ENCODE measurements around the gene ANXA2. TPM values are rescaled to one million over a fixed set of nuclear protein-coding genes. Genes with fewer than 3 reads are reported as not detected.

Gene ANXA2
- polyA plus RNA-seq (2013): 114 TPM

DNA sequence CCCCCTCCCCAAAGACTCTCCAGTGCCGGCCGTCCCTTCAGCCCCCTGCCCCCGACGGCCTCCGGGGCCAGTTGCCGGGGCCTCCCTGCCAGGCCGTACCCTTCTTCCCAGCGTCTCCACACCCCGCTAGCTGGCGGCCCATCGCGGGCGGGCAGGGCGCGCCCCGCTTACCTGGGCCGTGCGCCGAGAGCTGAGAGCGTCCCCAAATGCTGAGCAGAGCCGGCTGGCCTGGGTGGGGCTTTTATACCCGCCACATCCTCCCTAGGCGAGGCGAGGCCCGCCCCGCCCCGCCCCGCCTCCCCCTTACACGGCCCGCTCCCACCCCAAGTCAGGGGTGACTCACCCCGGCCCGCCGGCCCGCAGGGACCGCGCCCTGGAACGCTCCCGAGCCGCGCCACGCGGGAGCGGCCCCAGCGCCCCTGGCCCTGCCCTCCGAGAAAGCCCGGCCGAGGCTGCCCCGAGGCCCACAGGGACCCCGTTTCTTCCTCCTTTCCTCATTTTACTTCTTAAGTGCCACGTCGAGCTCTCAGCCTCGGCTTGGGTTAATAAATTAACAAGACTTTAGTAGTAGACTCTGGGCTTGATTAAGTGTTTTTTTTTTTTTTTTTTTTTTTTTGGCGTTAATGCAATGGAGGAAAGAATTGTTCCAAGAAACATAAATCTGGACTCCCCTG, at the start of gene ANXA2:
Gene ANXA2, minus strand, starts transcription at position 215 of the 674 bp plus-strand sequence. CDS start 11,911 bp downstream, outside the sequence.
- Histone ChIP-seq H3K36me3 (ENCODE audit: control insufficient read depth in 4 of 4, insufficient read depth in 4 of 4, low read length in 3 of 4) (no peaks in the 10 kb centered on the region), H3K4me3 (ENCODE audit: control insufficient read depth in 1 of 7, extremely low read depth in 1 of 7, insufficient read depth in 4 of 7, low read depth in 2 of 7, low read length in 6 of 7) (peak within 1 kb of the TSS; percentile 35 to 81 (median 67)), H3K27ac (ENCODE audit: insufficient read depth in 1 of 2, low read depth in 1 of 2, low read length in 2 of 2, poor library complexity in 1 of 2, severe bottlenecking in 2 of 2) (peak within 1 kb of the TSS in 1 of 2 experiments; percentile 61), H3K4me1 (ENCODE audit: control extremely low read depth in 1 of 4, control insufficient read depth in 4 of 4, insufficient read depth in 4 of 4, low read length in 3 of 4) (peaks cover 3 to 33% (median 21%) of the 10 kb centered on the region in 4 experiments), H3K27me3 (replicated peaks in 2 of 5; ENCODE audit: control insufficient read depth in 4 of 5, insufficient read depth in 5 of 5, low read length in 4 of 5) (peaks cover 0 to 4% (median 0%) of the 10 kb centered on the region in 5 experiments), H3K9me3 (ENCODE audit: control extremely low read depth in 1 of 5, control insufficient read depth in 4 of 5, insufficient read depth in 2 of 5, low read depth in 1 of 5, low read length in 4 of 5) (no peaks in the 10 kb centered on the region)
- CTCF ChIA-PET: interaction anchor here (0.9 kb wide), 1 partner anchor 46 kb away, joined by 3 read pairs; no protein-coding TSS in a partner anchor
- POLR2A ChIA-PET: interaction anchor here (0.6 to 0.7 kb wide), 2 partner anchors 14 to 67 kb away, joined by 3 to 5 read pairs; no protein-coding TSS in a partner anchor
- WGBS (ENCODE audit: insufficient coverage): 1% methylated on average over 11 of the region's 53 CpGs
- peak; percentile 80 to 93 (median 89) for DNase-seq

DNA sequence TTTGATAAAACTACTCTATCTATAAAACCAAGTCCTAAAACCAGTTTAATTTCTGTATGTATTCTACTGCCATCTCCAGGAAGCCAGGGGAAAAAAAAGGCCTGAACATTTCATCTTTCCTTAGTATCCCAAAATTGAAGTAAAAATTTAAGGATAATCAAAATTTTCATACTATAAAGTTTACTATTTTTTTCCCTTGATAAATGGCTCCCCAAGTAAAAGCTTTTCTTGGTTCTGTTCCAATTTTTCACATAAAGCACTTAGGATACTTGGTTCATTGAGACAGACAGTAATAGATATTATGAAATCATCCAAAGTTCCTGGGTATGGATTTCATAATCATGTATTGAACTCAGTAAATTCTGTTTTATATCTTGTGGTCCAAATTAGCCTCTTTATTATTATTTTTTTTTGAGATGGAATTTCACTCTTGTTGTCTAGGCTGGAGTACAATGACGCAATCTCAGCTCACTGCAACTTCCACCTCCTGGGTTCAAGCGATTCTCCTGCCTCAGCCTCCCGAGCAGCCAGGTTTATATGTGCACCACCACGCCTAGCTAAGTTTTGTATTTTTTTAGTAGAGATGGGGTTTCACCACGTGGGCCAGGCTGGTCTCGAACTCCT, 46.6 kb upstream of the ANXA2 start:
- WGBS (ENCODE audit: insufficient coverage): 96% methylated on average over 5 of the region's 6 CpGs
- ChIA-PET CTCF (interaction anchor here (0.6 to 1.9 kb wide), 9 partner anchors 13 to 86 kb away, joined by 3 to 14 read pairs (median 5); partner anchors contain the start of gene ANXA2), POLR2A (interaction anchor here (1.2 kb wide), 1 partner anchor 73 kb away, joined by 3 read pairs; no protein-coding TSS in a partner anchor)
- Histone ChIP-seq H3K27ac (ENCODE audit: insufficient read depth in 1 of 2, low read depth in 1 of 2, low read length in 2 of 2, poor library complexity in 1 of 2, severe bottlenecking in 2 of 2) (no peak overlapping the region), H3K27me3 (replicated peaks in 2 of 5; ENCODE audit: control insufficient read depth in 4 of 5, insufficient read depth in 5 of 5, low read length in 4 of 5) (no peaks in the 10 kb centered on the region), H3K36me3 (ENCODE audit: control insufficient read depth in 4 of 4, insufficient read depth in 4 of 4, low read length in 3 of 4) (peaks cover 14 to 34% (median 22%) of the 10 kb centered on the region in 4 experiments), H3K9me3 (ENCODE audit: control extremely low read depth in 1 of 5, control insufficient read depth in 4 of 5, insufficient read depth in 2 of 5, low read depth in 1 of 5, low read length in 4 of 5) (no peaks in the 10 kb centered on the region), H3K4me1 (ENCODE audit: control extremely low read depth in 1 of 4, control insufficient read depth in 4 of 4, insufficient read depth in 4 of 4, low read length in 3 of 4) (no peaks in the 10 kb centered on the region), H3K4me3 (ENCODE audit: control insufficient read depth in 1 of 7, extremely low read depth in 1 of 7, insufficient read depth in 4 of 7, low read depth in 2 of 7, low read length in 6 of 7) (no peak overlapping the region)
- peak in 1 of 3 donors; percentile 3 for DNase-seq

DNA sequence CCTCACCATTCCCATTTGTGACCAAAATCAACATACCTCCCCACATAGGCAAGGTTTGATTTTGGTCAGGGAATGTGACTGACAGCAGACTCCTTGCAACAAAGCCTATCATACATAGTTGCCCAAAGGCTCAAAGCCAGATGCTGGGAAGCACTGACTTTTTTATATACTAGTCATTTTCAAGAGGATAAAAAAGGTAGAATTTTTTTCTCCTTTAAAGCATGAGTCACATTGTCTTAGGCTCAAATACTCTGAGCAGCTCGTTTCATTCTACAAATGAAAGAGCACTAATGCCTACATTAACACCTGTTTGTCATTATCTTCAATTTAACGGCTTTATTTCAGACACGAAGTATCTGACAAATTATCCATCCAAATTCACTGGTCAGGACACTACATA, 45.0 kb upstream of the ANXA2 start:
- no peak overlapping the region for H3K4me3 ChIP-seq (ENCODE audit: control insufficient read depth in 1 of 7, extremely low read depth in 1 of 7, insufficient read depth in 4 of 7, low read depth in 2 of 7, low read length in 6 of 7)
- peaks cover 9 to 28% (median 20%) of the 10 kb centered on the region in 4 experiments for H3K36me3 ChIP-seq (ENCODE audit: control insufficient read depth in 4 of 4, insufficient read depth in 4 of 4, low read length in 3 of 4)
- H3K9me3 ChIP-seq (ENCODE audit: control extremely low read depth in 1 of 5, control insufficient read depth in 4 of 5, insufficient read depth in 2 of 5, low read depth in 1 of 5, low read length in 4 of 5): no peaks in the 10 kb centered on the region
- H3K4me1 ChIP-seq (ENCODE audit: control extremely low read depth in 1 of 4, control insufficient read depth in 4 of 4, insufficient read depth in 4 of 4, low read length in 3 of 4): no peaks in the 10 kb centered on the region
- ChIA-PET POLR2A (no interaction called here), CTCF (interaction anchor here (1.0 to 3.3 kb wide), 10 partner anchors 10 to 188 kb away, joined by 3 to 21 read pairs (median 6); no protein-coding TSS in a partner anchor)
- H3K27me3 ChIP-seq (replicated peaks in 2 of 5; ENCODE audit: control insufficient read depth in 4 of 5, insufficient read depth in 5 of 5, low read length in 4 of 5): no peaks in the 10 kb centered on the region
- H3K27ac ChIP-seq (ENCODE audit: insufficient read depth in 1 of 2, low read depth in 1 of 2, low read length in 2 of 2, poor library complexity in 1 of 2, severe bottlenecking in 2 of 2): no peak overlapping the region
- no peak for DNase-seq
- 100% methylated on average over 3 of the region's 3 CpGs for WGBS (ENCODE audit: insufficient coverage)

DNA sequence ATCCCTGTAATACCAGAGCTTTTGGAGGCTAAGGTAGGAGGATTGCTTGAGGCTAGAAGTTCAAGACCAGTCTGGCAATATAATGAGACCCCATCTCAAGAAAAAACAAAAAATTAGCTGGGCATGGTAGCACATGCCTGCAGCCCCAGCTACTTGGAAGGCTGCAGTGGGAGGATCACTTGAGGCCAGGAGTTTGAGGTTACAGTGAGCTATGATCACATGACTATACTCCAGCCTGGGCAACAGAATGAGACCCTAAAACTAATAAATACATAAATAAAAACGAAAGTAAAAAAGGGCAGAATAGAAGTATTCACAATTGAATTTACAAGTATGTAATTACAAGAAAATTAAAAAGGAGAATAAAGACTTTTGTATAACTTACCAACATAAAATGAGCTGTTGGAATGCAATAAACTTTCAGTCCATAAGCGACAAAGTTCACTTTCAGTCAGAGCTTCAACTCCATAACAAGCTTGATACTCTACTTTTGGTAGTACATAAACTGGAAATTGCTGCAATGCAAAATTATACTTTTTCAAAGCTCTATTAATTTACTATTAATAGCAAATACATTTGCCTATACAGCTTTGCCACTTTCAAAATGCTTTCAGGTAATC, 44.4 kb upstream of the ANXA2 start:
- WGBS (ENCODE audit: insufficient coverage): no CpG with 5 or more reads among the region's 2 CpGs
- Histone ChIP-seq H3K4me3 (ENCODE audit: control insufficient read depth in 1 of 7, extremely low read depth in 1 of 7, insufficient read depth in 4 of 7, low read depth in 2 of 7, low read length in 6 of 7) (no peak overlapping the region), H3K27me3 (replicated peaks in 2 of 5; ENCODE audit: control insufficient read depth in 4 of 5, insufficient read depth in 5 of 5, low read length in 4 of 5) (no peaks in the 10 kb centered on the region), H3K4me1 (ENCODE audit: control extremely low read depth in 1 of 4, control insufficient read depth in 4 of 4, insufficient read depth in 4 of 4, low read length in 3 of 4) (no peaks in the 10 kb centered on the region), H3K36me3 (ENCODE audit: control insufficient read depth in 4 of 4, insufficient read depth in 4 of 4, low read length in 3 of 4) (peaks cover 12 to 30% (median 19%) of the 10 kb centered on the region in 4 experiments), H3K9me3 (ENCODE audit: control extremely low read depth in 1 of 5, control insufficient read depth in 4 of 5, insufficient read depth in 2 of 5, low read depth in 1 of 5, low read length in 4 of 5) (no peaks in the 10 kb centered on the region), H3K27ac (ENCODE audit: insufficient read depth in 1 of 2, low read depth in 1 of 2, low read length in 2 of 2, poor library complexity in 1 of 2, severe bottlenecking in 2 of 2) (peak overlapping the region in 1 of 2 experiments; percentile 14)
- no peak for DNase-seq
- POLR2A ChIA-PET: interaction anchor here (0.7 to 0.8 kb wide), 2 partner anchors 69 to 486 kb away, joined by 3 to 4 read pairs; no protein-coding TSS in a partner anchor
- CTCF ChIA-PET: interaction anchor here (1.0 to 3.3 kb wide), 8 partner anchors 9 to 189 kb away, joined by 3 to 21 read pairs (median 6); no protein-coding TSS in a partner anchor

DNA sequence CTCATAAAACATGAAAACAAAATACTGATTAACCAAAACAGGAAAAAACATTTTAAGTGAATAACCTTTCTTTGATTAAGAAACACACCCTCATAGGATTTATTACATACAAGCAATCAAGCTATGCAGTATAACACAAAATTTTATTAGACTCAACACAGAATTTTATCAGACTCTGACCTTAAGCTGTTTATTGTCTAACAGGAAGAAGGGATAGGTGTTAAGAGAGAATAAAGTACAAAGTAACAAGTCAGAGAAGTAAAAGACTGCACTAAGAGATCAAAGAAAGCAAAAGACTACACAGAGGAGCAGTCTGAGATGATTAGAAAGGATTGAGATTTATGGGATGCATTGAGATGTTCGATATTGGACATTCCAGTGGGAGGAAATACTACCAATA, 43.5 kb upstream of the ANXA2 start:
- DNase-seq: no peak
- Histone ChIP-seq H3K4me1 (ENCODE audit: control extremely low read depth in 1 of 4, control insufficient read depth in 4 of 4, insufficient read depth in 4 of 4, low read length in 3 of 4) (no peaks in the 10 kb centered on the region), H3K9me3 (ENCODE audit: control extremely low read depth in 1 of 5, control insufficient read depth in 4 of 5, insufficient read depth in 2 of 5, low read depth in 1 of 5, low read length in 4 of 5) (no peaks in the 10 kb centered on the region), H3K27me3 (replicated peaks in 2 of 5; ENCODE audit: control insufficient read depth in 4 of 5, insufficient read depth in 5 of 5, low read length in 4 of 5) (no peaks in the 10 kb centered on the region), H3K4me3 (ENCODE audit: control insufficient read depth in 1 of 7, extremely low read depth in 1 of 7, insufficient read depth in 4 of 7, low read depth in 2 of 7, low read length in 6 of 7) (no peak overlapping the region), H3K27ac (ENCODE audit: insufficient read depth in 1 of 2, low read depth in 1 of 2, low read length in 2 of 2, poor library complexity in 1 of 2, severe bottlenecking in 2 of 2) (no peak overlapping the region), H3K36me3 (ENCODE audit: control insufficient read depth in 4 of 4, insufficient read depth in 4 of 4, low read length in 3 of 4) (peaks cover 12 to 26% (median 18%) of the 10 kb centered on the region in 4 experiments)
- POLR2A ChIA-PET: interaction anchor here (0.7 kb wide), 1 partner anchor 38 kb away, joined by 3 read pairs; no protein-coding TSS in a partner anchor
- no CpG with 5 or more reads among the region's 1 CpG for WGBS (ENCODE audit: insufficient coverage)
- CTCF ChIA-PET: interaction anchor here (1.5 to 3.3 kb wide), 5 partner anchors 11 to 82 kb away, joined by 3 to 21 read pairs (median 6); no protein-coding TSS in a partner anchor

DNA sequence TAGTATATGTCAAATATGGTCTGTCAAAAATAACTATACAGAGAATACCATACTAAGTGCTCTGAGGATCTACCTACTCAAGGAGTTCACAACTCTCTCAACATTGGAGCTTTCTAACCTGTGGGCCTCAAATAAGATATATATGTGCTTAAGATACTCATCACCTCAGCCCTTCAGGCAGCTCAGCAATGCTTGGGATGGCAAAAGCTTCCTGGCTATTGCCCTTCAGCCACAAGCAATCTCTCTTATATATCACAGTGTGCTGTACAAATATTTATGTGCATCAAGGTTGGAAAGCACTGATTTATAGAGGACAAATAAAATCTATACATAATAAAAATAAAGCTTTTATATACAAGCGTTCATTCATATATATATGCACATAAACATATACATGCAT, 40.9 kb upstream of the ANXA2 start:
- no CpG with 5 or more reads among the region's 1 CpG for WGBS (ENCODE audit: insufficient coverage)
- DNase-seq: no peak
- CTCF ChIA-PET: no interaction called here

More for the DNA sequence above, 40.9 kb upstream of the ANXA2 start:
- no peak overlapping the region for H3K4me3 ChIP-seq (ENCODE audit: control insufficient read depth in 1 of 7, extremely low read depth in 1 of 7, insufficient read depth in 4 of 7, low read depth in 2 of 7, low read length in 6 of 7)
- POLR2A ChIA-PET: no interaction called here
- H3K36me3 ChIP-seq (ENCODE audit: control insufficient read depth in 4 of 4, insufficient read depth in 4 of 4, low read length in 3 of 4): peaks cover 12 to 40% (median 20%) of the 10 kb centered on the region in 4 experiments
- H3K27me3 ChIP-seq (replicated peaks in 2 of 5; ENCODE audit: control insufficient read depth in 4 of 5, insufficient read depth in 5 of 5, low read length in 4 of 5): no peaks in the 10 kb centered on the region
- no peak overlapping the region for H3K27ac ChIP-seq (ENCODE audit: insufficient read depth in 1 of 2, low read depth in 1 of 2, low read length in 2 of 2, poor library complexity in 1 of 2, severe bottlenecking in 2 of 2)
- no peaks in the 10 kb centered on the region for H3K9me3 ChIP-seq (ENCODE audit: control extremely low read depth in 1 of 5, control insufficient read depth in 4 of 5, insufficient read depth in 2 of 5, low read depth in 1 of 5, low read length in 4 of 5)
- no peaks in the 10 kb centered on the region for H3K4me1 ChIP-seq (ENCODE audit: control extremely low read depth in 1 of 4, control insufficient read depth in 4 of 4, insufficient read depth in 4 of 4, low read length in 3 of 4)

Measured in common myeloid progenitor, CD34-positive (primary cell).